GM19328 (cell line): ENCODE data around the gene HOXA5.

Source experiments
- ATAC-seq: cut with Tn5 transposase; IDR thresholded peaks from one replicate; pipeline ENCODE4 v1.9.1; 2021; ENCODE audit warnings: mild to moderate bottlenecking, moderate library complexity; ENCODE audit not compliant: unreplicated experiment

HOXA5 gene

GRCh38 chr7:27160546-27161213 is 17.2 kb upstream of the HOXA5 start:
- no peak for ATAC-seq

DNA sequence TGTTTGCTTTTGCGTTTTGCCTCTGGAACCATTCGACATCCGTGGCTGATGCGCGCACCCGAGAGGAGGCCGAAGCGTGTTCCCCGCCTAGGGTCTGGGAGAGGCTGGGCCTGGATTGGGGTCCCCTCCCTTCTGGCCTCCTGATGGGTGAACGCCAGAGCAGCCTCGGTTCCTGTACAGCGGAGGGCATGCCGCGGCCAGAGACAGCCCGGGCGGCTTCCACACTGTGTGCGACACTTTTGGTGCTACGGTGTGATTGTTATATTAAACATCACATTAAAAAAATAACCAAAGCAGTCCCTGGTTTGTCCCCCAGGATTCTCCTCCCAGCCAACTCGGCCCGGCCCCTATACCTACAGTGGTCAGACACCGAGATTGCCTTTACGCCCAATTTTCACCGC is 16.7 kb upstream of the HOXA5 start:
- no peak for ATAC-seq

GRCh38 chr7:27159266-27160144 is 16.0 kb upstream of the HOXA5 start:
- no peak for ATAC-seq

GRCh38 chr7:27158436-27159265 is 15.2 kb upstream of the HOXA5 start:
- no peak for ATAC-seq

DNA sequence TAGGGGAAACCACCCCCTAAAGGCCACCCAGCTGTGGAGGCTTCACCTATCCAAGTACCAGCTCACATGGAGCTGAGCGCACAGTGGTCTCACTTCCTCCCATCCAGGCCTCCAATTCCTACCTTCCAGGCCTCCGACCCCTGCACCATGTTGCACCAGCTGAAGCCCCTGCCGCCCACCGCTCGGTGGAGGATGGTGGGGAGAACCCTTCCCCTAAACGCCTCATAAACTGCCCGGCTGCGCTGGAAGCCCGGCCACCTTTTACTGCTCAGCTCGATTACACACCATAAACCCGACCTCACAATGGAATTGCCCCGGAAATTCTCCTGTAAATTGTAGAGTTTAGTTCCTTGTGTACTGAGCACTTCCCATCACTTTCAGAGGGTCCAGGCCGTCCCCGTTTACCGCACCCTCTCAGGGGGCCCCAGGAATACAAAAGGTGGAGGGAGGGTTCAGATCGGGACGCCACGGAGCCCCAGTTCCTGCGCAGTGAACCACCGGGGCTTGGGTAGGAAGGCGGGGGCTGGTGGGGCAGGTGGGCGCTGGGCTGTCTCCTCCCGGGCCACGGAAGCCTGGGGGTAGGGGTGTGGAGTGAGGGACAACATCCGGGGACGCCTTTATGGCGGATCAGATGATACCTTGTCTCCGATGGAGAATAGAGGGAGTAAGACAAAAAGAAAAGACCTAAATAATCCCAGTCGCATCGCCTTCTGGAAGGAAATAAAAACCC is 14.4 kb upstream of the HOXA5 start:
- ATAC-seq, result no peak

- ATAC-seq, result no peak
These were observed 13.6 kb upstream of the HOXA5 start for GRCh38 chr7:27156916-27157701.

DNA sequence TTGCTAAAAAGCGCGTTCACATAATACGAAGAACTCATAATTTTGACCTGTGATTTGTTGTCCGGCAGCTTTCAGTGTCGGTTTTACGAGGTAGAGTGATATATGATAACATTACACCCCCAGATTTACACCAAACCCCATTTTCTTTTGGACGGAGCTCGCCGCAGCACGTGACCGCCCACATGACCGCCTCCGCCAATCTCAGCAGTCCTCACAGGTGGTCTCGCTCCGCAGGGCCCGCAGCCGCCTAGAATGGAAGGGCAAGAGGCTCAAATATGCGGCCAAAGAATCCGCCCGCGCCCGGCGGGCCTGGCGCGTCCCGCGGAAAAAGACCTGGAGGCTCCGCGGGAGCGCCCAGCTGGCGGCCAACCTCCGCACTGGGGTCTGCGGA is 13.0 kb upstream of the HOXA5 start, which contains the start of gene HOXA7:
Gene HOXA7 (minus strand): TSS at position 168 of the 391 bp plus-strand sequence. CDS start 130 bp downstream, at position 38.
- no peak for ATAC-seq

DNA sequence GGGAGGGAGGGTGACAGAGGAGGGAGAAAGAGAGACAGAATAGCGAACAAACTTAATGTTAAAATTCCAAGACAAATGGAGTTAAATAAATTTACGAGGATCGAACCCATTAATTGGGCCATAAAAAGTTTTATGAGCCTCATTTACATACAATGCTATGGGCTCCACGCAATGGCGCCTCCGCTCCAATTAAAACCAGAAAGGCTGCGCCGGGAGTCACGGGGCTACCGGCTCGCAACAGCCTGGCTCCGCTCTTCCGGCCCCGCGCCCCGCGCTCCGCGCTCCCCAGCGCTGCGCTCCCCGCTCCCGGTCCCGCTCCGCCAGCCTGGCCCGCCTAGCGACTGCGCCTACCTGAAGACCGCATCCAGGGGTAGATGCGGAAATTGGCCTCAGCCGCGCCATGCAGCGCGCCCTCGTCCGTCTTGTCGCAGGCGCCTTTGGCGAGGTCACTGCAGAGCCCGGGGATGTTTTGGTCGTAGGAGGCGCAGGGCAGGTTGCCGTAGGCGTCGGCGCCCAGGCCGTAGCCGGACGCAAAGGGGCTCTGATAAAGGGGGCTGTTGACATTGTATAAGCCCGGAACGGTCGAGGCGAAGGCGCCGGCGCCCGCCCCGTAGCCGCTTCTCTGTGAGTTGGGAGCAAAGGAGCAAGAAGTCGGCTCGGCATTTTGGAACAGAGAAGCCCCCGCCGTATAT is 12.5 kb upstream of the HOXA5 start:
- no peak for ATAC-seq

- no peak for ATAC-seq
These were observed 11.7 kb upstream of the HOXA5 start for GRCh38 chr7:27154901-27155815.

DNA sequence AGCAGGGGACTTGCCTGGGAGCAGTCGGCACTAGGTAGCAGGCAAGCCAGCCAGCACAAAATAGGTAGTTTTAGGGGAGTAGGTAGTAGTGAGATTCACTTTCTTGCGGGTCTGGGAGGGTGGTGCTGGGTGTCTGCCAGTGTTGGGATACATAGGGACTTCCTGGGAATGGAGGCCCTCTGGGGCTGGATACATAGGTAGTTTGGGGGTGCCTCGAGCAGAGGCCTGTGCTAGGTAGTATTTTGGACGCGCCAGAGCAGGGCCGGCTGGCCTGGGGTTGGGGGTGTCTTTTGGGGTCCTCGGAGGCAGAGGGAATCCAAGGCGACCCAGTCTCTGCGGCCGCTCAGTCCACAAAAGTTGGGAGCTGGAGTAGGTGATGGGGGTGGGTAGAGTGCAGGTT is 10.9 kb upstream of the HOXA5 start:
- no peak for ATAC-seq

GRCh38 chr7:27153526-27153925 is 10.0 kb upstream of the HOXA5 start:
- no peak for ATAC-seq

DNA sequence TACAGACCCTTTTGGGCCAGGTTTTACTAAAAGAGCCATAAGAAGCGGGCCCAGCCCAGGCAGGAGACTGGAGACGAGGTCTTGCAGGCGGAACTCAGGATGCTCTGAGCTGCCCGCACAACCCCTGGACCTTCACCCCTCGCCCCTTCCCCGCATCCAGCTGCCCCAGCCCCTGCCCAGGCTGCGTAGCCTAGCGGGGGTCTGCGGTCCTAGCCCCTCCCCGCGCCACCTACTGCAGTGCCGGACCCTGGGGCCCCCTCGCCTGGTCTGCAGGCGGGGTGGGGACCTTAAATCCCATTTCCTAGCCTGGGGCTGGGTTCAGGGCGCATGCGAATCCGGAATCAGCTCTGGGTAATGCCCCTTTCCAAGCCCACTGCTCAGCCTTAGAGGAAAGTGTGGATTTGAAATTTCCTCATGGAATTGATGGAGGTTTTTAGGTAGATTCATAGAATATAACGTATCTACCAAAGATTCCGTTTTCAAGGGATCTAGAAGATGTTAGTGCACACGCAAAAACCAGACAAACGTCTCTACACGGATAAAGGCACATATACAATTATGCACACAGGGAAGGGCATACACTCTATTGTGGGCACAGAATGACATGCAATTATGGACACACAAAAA is 9.4 kb upstream of the HOXA5 start:
- ATAC-seq, result no peak

DNA sequence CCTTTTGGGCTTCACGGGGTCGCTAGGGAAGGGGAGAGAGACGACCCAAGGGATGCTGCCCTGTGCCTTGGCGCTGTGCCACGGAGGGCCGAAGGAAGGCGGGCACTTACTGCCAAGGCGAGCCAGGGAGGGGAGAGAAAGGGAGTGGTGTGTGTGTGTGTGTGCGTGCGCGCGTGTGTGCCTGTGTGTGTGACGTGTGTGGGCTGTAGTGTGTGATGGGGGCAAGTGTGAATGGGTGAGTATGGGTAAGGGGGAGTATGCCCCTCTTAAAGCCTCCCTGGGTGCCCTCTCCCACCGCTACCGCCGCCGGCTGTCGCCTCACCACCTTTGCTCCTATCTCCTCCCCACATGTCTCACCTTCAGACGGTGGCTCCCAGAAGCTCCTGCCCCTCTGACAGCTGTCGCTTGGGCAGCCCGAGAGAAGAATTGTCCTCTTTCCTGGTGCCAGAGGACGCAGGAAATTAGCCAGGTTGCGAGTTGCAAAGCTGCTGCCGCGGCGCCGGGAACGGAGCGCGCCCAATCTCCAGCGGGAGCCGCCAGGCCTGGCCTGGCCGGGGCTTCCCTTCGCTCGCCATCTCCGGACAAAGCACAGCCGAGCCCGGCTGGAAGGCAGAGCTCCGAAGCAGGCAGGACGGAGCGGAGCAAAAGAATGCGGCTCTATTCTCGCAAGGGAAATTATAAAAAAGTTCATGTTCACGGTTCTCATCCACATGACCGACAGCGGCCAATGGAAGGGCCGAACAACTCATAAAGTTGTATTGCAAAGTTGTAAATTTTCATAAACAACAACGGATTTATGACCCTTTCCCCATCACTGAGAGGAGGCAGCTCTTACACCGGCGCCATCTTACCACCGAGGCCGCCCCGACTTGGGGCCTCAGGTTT is 8.7 kb upstream of the HOXA5 start, which contains the start of gene HOXA3:
Gene HOXA3 (minus strand): TSS at position 653 of the 885 bp plus-strand sequence. CDS start 41,943 bp downstream, outside the sequence.
- ATAC-seq, result no peak

DNA sequence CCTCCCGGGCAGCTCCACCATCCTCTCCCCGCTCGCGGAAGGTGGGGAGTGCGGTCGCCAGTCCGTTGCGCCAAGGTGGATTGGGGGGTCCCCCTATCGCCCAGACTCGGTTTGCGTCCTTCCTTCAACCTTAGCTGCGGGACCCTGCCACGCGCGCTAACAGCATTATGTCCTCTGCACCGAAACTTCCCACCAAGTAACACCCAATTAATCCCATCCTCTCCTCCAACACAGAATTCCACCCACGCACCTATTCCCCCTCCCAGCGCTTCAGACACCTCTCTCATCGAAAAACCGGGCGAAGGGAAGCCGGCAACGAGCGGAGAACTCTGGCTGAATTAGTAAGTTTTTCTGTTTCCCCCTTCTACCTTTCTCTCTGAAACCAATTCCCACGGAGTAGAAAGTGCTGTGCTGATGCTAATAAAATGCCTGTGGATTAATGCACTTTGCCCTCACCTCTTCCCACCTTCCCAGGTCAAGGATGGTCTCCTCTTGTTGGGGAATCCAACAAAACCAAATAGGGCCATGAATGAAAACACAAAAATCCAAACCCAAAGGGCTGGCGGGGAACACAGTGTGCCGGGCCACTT is 8.0 kb upstream of the HOXA5 start:
- no peak for ATAC-seq

DNA sequence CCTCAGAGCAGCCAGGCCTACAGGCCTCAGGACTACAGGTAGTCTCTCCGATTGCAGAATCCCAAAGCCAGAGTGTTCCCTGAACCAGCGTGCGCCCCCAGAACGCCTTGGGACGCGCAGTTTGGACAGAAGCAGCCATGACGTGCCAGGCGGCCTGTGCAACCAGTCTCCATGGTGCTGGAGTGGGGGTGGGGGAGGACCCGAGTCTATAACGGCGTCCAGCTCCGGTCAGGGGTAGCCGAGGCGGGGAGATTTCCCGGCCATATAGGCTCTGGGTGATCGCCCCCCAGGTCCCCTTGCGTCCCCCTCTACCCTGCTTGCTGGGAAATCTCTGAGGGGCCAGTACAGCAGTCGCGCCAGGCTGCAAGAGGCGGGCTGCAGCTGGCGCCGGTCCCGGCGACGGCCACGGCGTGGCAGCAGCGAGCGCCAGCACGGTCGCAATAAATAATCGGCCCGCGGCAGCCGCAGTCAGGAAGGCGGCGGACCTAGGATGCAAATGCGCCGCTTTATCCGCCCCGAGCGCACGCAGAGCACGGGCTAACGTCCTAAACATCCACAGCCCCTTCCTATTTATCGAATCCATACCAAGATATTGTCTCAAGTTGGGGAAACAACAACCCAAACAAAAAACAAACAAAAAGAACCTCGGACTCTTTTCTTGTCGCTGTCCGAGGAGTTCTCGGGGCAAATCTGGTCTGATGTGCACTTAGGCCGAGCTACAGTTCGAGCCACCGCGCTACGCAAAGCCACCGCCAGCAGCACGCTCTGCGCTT is 7.3 kb upstream of the HOXA5 start:
- ATAC-seq, result no peak
